ENCODE measurements around the gene ACTR1A.
"Not testable (repeated sequence)": the region's sequence is repeated elsewhere in the genome, so short reads cannot be mapped to it uniquely, and the experiment has no call there.

ACTR1A gene

DNA sequence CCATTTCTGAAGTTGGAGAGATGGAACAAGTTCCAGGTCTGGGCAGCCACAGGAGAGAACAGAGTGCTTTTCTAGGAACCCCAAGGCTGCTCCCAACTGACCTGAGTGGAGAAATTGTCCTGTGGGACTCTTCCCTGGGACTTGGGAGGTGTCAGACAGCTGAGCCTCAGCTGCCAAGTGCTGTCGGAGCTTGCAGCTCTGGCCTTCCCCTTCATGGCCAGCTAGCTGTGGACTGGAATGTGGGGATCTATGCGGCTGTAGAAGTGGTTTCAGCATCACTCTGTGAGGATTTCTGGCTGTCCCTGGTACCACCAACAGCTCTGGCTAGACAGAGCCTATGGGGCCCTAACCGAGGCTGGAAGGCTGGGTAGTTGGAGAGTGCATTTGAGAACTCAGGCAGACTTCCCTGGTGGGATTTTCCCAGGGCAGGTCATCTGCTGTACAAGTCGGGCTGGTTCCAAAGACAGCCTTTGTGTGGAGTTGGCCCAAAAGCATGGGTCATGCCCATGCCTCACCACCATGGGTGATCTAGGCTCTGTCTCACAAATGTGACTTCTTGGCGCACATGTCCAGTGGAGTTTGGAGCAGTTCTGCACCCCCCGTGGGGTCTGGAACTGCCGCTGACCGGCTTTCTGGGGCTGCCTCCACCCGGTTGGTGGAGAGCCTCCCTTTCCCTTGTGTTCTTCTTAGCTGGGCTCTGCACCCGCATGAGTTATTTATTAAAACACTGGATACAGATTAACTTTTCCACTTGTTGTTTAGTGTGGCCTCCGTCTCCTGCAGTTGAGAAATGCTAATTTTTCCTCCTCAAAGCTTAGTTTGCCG, 12.2 kb upstream of the ACTR1A start:
- DNase-seq: no peak

DNA sequence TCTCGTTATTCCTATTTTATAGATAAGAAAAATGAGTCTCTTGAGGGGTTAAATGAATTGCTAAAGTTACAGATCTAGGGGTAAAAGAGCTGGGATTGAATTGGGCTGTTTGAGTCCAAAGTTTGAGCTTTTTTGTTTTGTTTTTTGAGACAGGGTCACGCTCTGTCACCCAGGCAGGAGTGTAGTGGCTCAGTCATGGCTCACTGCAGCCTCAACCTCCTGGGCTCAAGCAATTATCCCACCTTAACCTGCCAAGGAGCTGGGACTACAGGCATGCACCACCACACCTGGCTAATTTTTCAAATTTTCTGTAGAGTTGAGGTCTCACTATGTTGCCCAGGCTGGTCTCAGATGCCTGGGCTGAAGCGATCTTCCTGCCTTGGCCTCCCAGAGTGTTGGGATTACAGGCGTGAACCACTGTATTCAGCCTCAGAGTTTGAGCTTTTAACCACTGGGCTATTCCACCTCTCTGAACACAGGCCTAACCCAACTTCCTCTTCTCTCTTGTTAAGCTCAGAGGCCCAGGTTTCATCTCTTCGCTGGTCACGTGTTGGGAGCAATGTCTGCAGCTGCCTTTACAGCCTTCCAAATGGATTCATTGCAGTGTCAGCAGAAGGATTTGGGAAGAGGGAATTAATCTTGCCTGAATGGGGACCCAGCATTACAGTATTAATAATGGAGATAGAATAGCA, 9.2 kb upstream of the ACTR1A start:
- no peak for DNase-seq

DNA sequence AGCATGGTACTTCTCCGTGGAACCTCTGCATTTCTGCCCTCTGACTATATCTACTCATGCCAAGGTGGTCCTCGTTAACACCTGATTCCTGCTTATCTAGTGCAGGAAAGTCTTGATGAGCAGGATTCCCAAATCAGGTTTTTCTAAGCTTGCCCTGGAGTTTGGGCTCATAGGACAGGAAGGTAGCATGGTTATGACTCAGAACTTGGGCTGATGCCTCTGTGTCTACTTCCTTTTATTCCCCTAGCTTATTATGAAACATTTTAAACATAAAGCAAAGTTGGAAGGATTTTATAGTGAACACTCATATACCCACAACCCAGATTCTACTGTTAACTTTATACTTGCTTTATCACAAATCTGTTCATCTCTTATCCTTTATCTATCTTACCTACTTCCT, 6.9 kb upstream of the ACTR1A start:
- no peak for DNase-seq

DNA sequence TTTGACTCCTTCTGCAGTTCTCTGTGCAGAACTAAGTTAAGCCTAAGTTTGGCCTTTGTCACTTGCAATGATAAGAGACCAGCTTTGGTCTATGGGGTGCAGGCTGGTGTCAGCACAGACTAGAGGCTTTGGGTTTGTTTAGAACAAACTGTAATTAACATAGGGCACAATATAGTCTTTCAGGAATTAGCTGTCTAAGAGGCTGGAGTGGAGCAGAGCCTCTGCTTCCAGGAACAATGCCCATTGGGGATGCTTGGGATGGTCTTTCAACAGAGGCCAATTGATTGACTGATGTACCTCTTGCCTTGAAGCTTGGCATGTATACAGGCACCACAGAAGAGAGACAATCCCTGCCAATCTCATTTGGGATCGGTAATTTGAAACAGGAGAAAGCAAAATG, 6.0 kb upstream of the ACTR1A start:
- DNase-seq: no peak

DNA sequence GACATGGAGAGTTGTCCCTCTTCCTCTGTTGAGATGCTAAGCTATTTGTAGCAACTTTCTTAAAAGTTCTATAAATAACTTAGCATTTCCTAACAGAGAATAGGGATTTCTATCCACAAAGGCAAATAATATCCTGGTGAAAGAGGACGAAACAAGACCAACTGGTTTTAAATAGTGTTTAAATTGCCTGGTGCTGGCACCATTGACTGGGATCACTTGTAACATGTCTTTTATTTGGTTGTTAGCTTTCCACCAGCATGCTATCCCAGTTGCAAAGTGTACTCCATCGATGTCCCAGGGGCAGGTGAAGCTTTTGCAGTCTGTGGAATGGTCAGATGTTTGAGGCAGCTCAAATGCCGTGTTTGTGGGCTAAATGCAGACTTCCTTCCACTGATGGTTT, 5.0 kb upstream of the ACTR1A start:
- no peak for DNase-seq

DNA sequence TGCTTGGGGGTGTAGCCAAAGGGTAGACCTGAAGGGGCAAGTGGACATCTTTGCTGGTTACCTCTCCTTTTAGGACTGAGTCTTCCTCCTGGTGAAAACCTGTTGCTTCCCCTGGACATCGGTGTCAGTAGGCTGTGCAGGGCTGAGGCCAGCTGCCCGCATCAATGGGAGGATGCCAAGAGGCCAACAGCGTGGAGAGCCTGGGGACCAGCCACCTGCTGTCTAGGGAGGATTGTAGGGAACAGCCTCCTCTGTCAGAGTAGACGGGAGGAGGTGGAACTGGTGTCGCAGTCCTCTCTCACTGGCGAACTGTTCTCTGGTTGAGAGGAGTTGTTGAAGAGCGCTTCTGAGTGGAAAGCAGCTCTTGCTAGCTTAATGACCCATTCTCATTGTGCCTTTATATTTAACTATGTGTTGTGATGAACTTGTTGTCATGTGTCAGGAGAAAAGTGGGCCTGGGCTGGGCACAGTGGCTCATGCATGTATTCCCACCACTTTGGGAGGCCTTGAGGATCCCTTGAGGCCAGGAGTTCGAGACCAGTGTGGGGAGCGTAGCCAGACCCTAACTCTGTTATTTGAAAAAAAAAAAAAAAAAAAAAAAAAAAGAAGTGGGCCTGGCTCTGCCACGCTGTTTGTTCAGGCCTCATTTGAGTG, 3.1 kb upstream of the ACTR1A start:
- no peak for DNase-seq

DNA sequence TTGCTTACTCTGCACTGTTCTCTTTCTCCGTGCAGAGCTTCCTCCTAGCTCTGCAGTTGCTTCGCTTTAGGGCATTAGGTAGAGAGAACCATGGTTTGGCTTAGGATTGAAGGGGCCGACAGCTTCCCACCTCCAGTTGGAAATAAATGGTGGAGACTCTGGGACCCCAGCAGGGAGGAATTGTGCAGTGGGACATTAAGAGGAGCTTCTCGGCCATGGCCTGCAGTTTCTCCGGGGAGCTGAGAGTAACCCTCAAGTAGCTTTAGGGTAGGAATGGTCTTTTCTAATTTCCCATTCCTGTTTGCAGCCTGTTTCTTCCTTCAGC, 2.4 kb upstream of the ACTR1A start:
- no peak for DNase-seq

DNA sequence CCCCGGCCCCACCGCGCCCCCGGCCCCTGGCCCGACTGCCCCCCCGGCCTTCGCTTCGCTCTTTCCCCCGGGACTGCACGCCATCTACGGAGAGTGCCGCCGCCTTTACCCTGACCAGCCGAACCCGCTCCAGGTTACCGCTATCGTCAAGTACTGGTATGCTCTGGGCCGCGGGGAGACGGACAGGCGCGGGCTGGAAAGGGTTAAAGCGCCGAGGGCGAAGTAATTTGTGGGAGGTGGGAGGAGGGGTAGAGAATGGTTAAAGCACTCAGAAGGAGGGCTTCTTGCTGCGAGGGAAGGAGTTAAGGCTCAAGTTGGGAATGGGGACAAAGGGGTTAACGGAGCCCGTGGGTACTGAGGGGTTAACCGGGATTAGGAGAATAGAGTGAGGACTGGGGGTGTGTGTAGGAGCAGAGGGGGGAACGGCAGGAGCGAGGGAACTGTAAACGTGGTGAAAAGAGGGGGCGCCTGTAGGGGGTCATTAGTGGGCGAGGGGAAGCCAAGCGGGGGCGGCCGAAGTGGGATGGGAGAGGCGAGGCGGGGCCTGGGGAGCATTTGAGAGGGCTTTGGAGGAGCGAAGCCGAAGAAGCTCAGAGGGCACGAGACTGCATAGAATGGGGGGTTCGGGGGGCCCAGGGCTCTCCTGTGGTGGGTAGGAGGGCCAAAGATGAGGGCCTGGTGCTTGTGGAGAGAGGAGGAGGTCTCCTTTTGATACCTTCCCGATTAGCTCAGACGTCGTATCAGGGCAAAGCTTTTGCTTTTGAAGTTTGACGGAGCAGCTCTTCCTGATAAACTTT, 1.9 kb upstream of the ACTR1A start:
- DNase-seq: no peak

DNA sequence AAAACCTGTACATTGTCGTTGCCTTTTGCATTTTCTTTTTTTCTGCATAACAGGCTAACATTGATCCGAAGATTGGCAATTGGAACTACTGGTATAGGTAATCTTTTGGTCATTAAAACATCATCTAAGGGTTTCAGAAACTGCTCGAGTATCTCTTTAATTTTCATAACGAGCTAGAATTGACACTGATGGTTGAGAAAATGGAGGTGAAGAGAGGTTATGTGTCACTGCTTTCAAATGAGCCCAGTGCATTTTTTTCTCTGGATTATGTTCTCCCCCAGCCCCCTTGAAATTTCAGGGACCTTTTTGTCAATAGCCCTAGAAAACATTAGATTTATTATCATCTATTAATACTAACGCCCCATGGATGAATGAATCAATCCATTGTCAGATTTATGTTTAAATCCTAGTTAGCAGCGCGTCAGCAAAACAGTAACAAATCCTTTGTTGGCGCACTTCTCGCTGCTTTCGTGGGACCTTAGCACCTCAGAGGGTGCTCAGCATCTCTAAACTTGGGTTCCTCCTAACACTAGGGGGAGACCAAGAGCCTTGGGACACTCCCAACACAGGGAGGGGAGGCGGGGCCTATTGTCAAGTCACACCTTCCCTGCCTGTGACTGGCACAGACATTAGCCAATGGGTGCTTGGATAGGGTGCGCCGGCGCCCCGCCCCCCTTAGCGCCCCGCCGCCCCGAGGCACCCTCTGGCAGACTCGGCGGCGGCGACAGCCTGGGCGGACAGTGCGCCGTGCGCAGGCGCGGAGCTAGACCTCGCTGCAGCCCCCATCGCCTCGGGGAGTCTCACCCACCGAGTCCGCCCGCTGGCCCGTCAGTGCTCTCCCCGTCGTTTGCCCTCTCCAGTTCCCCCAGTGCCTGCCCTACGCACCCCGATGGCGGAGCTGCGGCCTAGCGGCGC, 1.0 kb upstream of the ACTR1A start, which contains the start of gene SUFU:
TSS of gene SUFU (plus strand) at position 709 of the 915 bp plus-strand sequence. CDS start at position 890, 181 bp downstream.
- DNase-seq: peak; percentile 99

DNA sequence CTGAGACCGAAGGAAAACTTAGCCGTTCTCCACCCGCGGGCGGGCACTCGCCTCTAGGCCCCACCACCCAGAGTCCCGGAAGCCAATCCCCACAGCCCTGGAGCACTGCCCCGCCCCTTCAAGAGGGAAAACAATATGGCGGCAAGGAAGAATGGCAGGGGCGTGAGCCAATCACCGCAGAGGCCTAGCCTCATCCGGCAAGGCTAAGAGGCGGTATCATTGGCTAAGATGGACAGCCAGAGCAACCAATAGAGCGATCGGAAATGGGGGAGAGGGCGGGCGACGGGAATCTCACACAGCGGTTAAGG, 529 bp downstream of the ACTR1A start:
- no peak for DNase-seq

DNA sequence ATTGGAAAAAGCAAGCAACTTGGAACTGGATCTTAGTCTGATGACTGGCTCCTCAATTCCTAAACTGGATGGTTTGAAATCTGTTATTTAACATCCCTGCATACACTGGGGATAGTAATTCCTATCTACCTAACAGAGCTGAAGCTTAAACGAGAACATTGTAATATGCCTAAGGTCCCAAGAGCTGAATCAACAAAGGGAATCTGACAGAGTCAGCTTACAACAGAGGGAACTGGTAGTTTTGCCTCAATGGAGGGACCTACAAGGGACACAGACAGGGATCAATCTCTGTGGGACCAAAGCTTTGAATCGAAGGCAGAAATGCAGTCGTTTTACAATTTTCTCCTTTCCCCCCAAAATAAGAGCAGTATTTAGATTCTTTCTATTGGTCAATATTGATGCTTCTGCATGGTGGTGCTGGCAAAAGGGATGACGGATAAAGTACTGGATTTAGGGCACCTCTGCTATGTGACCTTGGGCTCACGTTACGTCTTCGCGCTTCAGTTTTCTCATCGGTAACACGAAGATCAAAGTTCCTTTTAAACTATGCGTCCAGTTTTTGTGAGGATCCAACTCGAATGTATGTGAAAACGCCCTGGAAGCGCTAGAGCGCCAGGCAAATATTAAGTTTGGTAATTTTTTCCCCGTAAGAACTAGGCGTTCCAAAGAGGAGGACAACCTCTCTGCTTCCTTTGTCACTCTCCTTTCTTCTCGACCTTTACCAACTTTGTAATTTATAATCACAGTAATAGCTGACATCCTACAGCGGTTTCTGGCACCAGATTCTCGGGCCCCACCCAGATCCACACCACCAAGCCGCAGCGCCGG, 1.1 kb downstream of the ACTR1A start:
- DNase-seq: no peak

DNA sequence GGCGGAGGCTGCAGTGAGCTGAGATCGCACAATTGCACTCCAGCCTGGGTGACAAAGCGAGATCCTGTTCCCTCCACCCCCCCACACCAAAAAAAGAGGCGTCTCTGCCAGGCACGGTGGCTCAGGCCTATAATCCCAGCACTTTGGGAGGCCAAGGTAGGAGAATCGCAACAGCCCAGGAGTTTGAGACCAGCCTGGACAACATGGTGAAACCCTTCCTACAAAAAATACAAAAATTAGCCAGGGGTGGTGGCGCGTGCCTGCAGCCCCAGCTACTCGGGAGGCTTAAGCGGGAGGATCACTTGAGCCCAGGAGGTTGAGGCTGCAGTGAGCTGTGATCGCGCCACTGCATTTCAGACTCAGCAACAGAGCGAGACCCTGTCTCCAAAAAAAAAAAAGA, 1.8 kb downstream of the ACTR1A start:
- not testable (repeated sequence) for DNase-seq

DNA sequence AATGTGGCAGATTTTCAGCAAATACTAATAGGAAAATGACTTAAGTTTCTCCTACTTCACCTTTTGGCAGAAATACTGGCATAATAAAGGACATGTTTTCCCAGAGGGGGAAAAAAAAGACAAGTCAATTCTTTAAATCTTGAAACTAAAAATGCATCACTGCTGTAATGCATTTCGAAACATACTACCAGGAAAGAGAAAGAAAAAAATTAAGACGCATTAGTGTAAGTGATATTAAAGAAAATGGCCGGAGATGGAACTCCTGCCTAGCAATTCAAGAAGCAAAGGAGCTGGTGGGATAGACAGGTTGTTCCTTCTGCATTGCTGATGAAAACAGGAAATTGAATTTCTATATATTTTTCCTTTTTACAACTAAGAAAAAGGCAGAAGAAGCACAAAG, 3.2 kb downstream of the ACTR1A start:
- DNase-seq: no peak

DNA sequence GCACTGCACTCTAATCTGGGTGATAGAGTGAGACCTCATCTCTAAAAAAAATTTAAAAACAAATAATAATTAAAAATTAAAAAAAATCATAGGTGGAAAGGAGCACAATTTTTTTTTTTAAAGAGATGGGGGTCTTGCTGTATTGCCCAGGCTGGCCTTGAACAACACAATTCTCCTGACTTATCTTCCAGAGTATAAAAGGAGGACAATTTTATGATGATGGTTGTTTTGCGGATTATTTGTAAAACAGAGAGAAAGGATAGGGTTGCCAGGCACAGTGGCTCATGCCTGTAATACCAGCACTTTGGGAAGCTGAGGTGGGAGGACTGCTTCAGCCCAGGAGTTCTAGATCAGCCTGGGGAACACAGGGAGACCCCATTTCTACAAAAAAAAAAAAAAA, 5.0 kb downstream of the ACTR1A start:
- DNase-seq: no peak

DNA sequence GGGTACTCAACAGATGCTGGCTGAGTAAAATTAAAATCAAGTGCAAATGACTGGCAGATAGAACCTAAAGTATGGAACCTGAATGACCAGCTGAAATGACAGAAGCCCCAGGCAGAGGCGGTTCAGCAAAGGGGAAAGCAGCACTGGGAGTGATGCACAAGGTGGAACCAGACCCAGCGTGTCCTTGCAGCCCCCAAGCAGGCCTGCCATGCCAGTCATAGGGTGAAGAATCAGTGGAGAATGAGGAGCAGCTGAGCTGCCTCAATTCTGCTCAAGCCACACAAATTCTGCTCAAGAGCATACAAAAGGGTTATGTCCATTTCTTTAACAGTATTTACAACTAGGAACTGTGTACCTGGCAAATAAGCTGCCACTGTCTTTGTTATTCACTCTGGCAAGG, 8.7 kb downstream of the ACTR1A start:
- no peak for DNase-seq

DNA sequence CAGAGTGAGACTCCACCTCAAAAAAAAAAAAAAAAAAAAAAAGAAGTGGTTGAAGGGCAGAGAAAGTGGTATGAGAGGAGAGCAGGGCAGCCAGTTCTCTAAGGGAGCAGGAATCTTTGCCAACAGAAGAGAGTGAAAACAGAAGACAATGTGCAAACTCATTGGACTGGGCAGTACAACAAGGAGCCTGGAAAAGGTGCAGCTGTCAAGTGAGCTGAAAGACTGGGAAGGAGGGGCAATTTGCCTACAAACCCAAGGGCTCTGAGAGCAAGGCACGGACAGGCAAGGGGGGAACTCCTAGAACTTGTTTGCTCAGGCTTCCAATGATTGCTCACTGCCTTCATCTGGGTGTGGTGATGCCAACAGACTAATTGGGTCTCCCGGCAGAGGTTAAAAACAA, 9.5 kb downstream of the ACTR1A start:
- DNase-seq: no peak

DNA sequence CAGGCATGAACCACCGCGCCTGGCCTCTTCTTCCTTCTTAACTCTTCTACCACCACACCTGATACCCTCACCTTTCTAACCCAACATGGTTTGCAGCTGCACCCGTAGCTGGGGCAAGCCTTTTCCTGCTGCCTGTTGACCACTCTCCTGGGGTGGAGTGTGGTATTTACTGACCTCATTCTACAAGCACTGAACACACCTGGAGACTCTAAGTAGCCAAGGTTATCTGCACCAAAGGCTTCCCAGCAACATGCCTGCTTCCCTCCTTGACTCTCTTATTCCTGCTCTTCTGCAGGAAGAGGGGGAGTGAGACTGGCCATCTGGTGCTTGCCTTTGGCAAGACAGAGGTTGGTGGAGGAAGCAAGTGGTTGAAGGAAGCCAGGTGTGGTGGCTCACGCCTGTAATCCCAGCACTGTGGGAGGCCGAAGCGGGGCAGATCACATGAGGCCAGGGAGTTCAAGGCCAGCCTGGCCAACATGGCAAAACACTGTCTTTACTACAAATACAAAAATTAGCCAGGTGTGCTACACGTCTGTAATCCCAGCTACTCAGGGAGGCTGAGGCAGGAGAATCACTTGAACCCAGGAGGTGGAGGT, 10.1 kb downstream of the ACTR1A start:
- no peak for DNase-seq

DNA sequence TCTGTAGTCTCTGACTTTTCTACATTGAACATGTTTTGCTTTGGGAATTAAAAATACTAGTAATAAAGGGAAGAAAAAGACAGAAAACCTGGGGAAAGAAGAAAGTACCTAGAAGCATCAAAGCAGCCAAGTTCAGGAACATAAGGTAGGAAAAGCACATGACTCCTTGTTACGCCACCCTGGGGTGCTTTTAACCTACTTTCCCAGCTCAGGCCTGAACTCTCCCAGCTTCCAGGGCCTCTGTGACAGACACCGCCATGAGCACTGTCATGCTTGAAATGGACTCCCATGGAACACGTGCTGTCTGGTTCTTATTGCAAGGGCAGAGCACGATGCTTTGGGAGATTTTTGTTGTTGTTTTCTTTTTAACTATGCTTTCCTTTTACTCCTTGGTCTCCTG, 11.4 kb downstream of the ACTR1A start:
- no peak for DNase-seq

DNA sequence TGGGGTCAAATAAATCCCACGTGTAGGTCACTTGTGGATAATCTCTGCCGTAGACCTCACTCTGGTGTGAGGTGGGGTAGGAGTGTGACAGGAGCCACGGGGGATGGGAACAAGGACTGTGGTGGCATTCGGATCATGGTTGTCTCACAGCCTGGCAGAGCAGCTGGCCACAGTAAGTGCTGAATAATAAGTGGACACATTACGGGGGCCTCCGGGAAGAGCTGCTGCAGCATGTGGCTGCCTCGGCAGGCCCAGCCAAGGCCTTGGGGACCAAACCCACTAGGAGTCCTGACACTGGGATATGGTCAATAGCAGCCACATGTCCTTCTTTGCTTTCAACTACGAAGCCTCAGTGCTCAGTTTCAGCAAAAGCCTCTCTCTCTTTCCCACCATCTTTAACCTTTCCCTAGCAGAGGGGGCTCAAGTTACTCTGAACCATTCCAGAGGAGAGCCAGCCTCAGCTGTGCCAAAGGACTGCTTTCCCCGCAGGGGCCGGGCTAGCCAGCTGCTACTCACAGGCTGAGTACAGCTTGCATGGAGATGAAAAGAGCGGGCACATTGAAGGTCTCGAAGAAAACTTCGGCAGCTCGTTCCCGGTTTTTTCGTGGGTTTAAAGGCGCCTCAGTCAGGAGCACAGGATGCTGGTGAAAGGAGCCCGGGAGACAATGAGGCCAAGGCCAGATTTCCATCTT, 17.3 kb downstream of the ACTR1A start:
- DNase-seq: no peak

DNA sequence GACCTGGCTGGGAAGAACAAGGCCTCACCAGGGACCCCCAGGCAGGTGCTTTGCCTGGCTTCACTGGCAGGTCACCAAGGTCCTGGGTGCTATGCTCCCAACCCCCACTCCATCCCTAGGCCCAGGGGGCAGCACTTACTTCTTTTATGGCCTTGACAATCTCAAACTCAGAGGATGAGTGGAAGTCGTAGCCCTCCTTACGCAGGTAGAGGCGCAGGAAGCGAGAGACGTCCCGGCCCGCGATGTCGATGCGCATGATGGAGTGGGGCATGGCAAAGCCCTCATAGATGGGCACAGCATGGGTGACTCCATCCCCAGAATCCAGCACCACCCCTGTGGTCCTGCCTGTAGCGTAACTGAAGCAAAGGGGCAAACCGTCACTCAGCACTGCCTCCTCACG, 18.5 kb downstream of the ACTR1A start:
- DNase-seq: no peak

Measured in activated CD8-positive, alpha-beta memory T cell treated with anti-CD3 and anti-CD28 coated beads for 24 hours (primary cell).